Fibroblast of upper back skin (primary cell): ENCODE data around the gene FMN1.
"Not testable (repeated sequence)": the region's sequence is repeated elsewhere in the genome, so short reads cannot be mapped to it uniquely, and the experiment has no call there.

Source experiments
- DNase-seq: peaks from one replicate; pipeline ENCODE4 v3.0.0-alpha.2; 2013

The FMN1 gene

DNA sequence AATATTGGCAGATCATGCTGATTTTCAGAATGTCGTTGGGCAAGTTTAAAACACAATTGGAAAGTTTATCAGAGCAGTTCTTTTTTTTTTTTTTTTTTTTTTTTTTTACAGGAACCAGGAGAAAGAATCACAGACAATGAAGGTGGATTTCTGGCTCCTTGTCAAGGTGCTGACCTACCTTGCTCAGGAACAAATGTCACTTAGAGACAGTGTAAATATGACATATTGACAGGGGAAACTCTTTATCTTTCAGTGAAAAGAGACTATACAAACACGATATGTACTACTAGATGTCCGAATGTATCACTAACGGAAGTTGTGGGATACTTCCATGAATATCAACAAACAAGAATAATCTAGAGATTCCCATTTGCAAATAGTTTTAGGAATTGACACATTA is 237.3 kb downstream of the FMN1 start:
- no peak for DNase-seq

DNA sequence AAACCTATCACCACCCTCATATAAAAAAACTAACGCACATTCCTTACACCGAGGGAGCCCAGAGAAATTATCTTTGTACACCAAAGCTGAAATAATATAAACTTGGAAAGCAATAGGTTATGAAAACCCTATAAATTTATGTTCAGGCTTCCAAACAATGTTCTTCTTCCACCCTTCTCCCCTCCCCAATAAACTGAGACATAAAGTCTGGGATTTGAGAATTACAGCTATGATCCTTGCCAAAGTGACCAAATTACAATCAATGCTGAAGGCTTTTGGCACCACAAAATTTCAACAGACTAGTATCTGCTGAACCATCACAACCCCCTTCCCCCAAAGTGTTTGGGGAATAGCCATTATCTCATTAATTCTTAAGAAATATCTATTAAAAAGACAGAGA is 237.8 kb downstream of the FMN1 start:
- DNase-seq = peak; percentile 78

DNA sequence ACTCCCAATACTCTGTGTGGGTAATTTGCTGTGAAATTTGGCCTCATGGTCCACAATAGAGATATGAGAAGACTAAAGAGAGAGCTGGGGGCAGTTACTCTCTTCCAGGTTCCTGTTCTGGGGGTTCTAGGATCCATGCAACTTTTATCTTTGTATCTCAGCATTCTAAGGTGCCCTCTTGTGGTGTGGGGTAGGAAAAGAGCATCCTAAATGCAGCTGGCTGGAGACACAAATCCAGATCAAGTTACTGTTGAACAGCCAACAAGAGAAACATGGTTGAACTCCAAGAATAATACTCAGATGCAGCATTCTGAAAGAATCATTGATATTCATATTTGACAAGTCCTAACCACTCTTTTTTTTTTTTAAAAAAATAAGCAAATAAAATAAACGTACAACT is 238.5 kb downstream of the FMN1 start:
- peak; percentile 95 for DNase-seq

DNA sequence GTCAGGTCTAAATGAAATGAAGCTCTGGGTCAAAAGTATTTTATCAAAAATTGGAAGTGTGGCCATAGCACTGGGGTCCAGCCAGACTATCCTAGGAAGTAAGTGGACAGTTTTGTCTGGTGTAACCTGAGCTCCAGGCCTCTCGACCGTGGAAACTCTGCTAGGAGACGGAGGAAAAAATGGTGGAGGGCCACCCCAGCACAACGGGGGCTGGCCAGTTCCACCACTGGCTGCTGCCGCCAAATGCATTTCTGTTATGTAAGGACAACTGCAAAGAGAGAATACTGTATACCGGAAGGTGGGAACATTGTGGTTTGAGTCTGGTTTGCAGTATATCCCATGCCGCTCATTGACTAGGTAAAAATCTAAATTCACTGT is 241.0 kb downstream of the FMN1 start:
- DNase-seq = no peak

DNA sequence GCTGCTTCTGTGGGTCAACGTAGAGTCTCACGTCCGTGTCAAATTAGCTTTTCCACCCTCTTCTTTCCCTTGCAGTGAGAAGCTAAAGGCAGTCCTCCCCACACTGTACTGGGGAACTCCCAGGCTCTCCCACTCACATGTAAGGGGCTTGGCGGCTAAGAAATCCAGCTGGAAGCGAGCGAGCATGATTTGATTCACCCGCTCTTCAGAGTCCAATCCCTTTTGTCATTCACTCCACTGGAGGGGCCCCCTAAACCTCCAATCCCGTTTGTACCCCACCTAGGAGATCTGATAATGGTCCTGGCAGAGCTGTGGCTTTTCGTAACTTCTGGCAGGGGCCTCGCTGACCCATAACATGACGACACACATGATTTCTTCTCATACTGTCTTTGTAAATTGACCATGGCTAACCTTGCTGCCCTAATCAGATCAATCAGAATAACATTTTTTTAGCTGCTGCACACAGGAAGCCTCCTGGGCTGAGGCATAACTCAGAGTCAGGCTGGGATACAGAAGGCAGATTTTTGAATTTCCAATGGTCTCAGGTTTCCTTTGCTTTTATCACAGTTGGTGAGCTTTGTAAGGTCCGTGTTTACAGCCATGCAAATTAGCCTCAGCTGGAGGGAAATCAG is 241.5 kb downstream of the FMN1 start:
- DNase-seq = peak; percentile 81

DNA sequence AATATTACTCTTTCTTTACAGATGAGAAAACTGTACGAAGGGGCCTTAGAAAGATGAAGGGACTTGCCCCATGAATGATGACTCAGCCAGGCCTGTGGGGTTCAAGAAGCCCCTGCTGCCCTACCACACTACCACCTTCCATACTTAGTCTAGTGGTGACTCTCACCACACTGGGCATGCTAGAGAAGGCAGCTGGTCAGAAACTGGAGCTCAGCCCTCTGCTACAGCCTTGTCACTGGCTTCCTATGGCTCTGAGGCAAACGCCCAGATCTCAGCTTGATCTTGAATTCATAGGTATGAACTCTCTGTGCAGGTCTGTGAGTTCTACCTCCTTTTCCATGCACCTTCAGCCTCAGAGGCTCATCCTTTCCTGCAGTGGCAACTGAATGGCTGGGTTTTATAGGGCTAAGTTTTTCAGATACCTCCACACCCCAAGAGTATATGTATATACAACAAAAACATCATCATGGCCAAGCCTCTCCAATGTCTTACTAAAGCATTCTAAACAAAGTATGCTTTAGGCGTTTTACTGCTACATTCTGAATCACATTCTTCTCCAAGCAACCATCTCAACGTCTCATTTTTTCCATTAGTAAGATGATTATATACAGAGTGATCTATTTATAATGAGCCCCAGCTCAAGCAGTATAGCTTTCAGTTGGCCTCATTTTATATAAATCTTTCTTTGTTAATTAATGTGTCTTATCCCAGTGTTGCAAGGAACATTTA is 242.6 kb downstream of the FMN1 start:
- DNase-seq = peak; percentile 53

DNA sequence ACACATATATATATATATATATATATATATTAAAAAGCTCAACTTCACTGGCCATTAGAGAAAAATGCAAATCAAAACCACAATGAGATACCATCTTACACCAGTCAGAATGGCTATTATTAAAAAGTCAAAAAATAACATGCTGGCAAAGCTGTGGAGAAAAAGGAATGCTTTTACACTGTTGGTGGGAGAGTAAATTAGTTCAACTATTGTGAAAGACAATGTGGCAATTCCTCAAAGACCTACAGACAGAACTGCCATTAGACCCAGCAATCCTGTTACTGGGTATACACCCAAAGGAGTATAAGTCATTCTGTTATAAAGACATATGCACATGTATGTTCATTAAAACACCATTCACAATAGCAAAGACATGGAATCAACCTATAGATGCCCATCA is 244.5 kb downstream of the FMN1 start:
- DNase-seq = not testable (repeated sequence)

DNA sequence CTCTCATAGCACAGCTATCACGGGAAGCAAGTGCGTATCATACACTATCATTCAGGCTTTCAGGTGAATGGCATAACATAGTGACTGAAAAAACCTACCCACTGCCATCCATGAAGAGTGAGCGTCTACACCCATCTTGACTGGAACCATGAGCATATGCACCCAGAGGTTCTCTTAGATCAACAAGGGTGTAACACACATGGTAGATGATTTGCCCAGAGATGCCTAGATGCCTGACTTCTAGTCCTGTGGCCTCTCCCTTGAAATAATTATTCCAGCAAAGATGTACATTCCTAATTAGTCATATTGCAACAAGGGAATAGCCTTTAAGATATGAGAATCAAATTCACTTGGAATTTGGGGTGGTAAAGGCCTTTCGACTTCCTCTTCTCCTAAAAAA is 248.3 kb downstream of the FMN1 start:
- no peak for DNase-seq

DNA sequence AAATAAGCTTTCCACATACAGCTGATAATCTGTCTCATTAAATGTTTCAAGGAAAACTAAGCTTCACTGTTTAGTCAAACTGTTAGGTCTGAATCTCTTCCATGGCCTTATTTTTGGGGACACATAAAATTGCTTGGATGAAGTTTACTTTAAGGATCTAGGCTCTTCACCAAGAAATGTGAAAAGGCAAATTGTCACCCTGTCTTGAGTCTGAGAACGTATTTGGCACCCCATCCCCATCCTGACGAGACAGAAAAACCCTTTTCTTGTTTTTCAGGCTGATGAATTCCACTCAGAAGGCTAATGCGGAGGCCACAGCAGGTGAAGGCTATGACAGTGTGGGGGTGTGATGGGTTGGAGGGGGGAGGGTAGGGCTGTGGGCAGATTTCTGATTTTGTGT is 250.1 kb downstream of the FMN1 start:
- no peak for DNase-seq

DNA sequence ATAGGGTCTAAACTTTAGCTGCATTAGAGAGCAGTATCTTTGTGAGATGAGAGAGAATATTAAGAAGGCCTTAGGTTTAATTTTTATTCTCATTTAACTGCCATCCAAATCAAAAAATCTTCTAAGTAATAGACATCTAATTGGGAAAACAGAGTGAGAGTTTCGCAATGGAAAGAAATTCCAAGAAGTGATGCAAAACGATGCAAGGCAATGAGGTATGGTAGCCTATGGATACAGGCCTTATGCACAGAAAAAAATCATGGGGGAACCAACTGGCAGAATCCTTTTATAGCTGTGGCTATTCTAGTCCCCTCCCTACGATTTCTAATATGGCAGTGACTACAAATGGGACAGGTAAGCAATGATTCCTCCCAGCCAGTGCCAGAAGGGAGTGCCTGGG is 250.8 kb downstream of the FMN1 start:
- peak; percentile 70 for DNase-seq

DNA sequence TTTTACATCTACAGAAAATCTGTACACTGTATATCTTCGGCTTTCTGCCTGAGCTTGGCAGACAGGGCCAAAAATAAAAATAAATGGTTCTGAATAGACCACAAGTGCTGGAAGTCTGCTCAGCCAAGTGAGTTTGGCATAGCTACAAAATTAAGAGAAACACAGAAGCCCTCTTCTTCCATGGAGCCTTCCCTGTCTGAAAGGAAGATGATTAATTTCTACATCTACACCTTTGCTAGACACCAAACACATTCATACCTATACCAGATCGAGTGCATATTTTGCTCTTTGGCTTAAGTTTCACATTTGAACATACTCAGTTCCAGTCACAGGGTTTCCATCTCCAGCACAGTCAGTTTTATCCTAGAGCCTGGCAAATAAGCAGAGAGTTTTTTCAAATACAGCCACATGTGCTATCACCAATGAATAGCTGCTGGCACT is 252.1 kb downstream of the FMN1 start:
- DNase-seq = peak; percentile 78

DNA sequence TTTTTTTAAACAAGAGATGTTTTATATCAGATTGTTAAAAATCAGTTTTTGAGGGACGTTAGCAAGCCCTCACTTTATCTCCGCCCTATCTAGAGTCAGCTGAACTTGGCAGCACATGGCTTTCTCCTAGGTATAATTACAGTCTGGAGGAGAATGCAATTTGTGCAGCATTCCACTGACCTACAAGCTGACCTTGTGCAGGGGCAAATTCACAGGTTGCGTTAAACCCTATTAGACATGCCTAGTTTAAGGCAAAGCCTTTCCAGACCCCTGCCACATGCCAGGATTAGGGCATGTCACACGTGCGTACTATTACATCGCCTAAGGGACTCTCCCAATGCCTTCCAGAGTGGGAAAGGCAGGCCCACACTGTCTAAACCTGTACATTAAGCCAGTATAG is 252.7 kb downstream of the FMN1 start:
- DNase-seq = no peak

DNA sequence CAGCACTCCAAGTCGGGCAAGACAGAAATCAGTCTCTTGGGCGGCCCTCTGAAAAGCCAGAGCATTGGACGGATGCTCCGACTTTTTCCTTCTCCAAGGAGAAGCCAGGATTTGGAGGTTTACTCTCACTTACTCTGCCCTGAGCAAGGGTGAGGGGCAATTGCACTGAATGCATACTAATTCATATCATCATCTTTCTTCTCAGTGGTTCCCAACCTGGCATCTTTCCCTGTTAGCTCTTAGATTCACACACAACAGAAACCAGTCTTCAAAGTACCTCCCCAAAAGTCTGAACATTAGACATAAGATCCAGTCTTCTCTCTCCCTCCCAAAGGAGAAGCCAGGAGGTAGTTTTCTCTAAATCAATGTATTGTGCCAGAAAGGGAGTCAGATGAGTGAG is 257.5 kb downstream of the FMN1 start:
- DNase-seq = peak; percentile 63

DNA sequence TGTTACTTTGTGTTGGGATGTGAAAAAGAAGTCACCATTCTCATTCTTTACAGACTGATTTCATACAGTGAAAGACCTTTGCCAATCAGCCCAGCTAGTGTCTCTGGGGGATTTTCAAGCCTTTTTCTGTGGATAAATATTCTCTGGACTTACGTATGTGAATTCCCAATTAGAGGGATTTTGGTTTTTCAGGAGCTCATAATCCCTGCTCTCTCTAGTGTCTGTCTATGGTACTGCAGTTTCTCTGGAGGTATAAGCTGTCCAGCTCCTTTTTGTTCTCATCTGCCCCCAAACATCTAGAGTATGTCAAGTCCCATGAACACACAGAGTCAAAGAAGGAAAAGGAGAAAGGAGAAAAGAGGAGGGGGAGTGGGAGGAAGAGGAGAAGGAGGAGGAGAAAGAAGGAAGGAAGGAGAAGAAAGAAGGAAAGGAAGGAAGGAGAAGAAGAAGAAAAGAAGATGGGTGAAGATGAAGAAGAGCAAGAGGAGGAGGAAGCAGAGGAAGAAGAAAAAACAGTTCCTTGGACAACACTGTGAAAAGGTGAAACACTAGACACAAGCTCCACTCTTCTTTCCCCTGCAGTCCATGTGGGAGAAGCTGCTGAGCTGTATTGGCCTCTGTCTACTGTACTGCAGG is 258.1 kb downstream of the FMN1 start:
- DNase-seq = peak; percentile 83

DNA sequence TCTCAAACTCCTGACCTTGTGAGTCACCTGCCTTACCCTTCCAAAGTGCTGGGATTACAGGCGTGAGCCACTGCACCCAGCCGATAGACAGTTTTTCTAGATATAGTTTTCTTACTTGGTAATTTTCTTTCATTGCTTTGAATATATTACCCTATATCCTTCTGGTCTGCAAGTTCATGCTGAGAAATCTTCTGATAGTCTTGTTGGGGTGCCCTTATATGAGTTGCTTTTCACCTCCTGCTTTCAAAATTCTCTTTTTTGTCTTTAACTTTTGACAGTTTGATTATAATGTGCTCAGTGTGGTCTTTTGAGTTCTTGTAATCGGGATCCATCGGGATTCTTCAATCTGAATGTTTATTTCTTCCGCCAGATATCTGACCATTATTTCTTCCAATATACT is 259.4 kb downstream of the FMN1 start:
- DNase-seq = no peak

DNA sequence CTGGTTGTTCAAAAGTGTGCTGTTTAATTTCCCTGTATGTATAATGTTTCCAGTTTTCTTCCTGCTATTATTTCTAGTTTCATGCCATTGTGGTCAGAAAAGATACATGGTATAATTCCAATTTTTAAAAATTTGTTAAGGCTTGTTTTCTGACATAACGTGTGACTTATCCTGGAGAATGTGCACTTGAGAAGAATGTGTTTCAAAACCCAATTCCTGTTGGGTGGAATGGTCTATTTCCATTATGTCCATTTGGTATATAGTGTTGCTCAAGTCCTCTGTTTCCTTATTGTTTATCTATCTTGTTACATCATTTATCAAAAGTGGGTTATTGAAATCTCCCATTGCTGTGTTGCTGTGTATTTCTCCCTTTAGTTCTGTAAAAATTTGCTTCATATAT is 261.3 kb downstream of the FMN1 start:
- DNase-seq = no peak

DNA sequence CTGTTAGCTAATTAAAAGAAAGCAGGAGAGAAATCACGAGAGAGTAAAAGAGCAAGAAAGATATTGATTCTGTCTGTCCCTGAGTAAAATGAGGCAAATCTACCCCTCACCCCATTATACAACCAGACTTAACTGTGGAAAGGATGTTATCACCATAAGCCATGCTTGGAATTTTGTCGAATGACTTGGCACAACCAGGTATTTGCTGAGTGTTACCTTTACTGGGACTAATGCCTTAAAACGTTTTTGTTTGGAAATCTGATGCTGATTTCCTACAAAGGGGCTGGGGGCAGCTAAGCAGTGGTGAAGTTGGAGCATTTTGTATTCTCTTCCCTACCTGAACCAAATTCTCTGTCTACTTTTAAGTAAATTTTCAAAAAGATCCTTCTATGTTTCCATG is 265.6 kb downstream of the FMN1 start:
- no peak for DNase-seq

DNA sequence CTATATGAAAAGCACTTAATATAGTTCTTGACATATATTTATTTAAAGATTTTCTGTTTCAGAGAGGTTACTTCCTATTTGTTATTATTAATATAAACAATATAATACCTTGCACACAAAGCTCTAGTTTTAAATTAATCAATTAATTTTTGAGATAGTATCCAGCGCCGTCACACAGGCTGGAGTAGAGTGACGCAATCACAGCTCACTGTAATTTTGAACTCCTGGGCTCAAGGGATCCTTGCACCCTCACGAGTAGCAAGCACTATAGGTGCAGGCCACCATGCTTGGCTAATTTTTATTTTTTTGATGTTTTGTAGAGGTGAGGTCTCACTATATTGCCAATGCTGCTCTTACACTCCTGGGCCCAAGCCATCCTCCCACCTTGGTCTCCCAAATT is 267.4 kb downstream of the FMN1 start:
- DNase-seq = no peak

DNA sequence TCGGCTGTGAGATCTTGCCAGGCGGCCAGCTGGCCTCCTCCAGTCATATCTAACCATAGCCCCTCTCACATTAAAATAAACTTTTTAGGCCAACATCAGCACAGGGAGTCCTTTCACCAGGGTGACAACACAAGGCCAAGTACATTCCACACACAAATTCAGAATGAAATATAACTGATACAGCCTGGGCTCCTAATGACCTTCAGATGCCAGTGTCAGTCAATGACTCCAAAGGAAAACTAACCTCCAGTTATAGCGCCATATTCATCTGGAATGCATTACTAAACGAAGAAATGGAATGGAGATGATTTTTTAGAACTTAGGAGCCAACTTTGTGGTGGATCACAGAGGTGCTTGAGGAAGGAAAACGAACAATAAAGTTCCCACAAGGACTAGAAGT is 271.3 kb downstream of the FMN1 start:
- DNase-seq = no peak

DNA sequence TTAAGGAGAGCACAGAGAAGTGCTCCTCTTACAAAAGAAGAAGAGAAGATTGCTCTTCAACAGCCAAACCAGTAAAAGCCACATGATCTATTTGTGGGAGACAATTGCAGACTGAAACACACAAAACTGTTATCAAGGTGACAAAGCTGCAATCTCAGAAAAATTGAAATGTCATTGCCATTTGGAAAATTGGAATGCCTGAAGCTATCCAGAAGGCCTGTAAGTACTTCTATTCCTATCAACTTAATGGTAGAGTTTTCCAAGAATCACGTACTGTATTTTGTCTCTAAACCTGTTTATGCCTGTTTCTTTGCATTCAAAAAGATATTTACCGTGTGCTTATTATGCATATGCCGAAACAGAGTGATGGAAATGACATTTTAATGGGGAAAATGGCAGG is 272.0 kb downstream of the FMN1 start:
- DNase-seq = no peak

DNA sequence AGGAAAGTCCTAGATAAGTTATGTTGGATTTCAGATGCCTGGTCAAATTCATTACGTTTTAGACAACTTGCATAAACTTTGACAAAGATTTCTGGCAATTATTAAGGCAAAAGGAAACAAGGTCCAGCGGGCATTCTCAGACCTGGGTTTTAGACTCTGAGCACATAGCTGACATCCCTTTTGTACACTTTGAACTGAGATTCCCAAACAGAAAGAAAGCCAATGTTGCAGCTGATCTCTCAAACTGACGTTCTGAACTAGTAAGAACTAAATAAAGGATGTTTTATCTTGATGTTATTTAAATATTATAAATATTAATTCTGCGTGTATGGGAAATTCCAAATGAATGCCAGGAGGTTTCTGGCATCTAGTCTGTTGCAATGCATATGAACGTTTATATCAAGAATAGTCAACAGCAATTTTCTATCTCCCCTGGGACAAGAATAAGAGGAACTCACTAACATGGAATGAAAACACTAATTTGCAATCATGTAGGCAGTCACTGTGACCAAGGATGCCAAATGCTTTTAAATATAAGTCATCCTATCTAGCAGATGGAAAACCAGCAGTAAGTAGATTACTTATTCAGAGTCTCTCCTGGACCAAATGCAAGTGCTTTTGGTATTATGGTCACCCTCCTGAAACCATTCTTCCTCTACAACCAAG is 274.6 kb downstream of the FMN1 start:
- DNase-seq = peak; percentile 100

DNA sequence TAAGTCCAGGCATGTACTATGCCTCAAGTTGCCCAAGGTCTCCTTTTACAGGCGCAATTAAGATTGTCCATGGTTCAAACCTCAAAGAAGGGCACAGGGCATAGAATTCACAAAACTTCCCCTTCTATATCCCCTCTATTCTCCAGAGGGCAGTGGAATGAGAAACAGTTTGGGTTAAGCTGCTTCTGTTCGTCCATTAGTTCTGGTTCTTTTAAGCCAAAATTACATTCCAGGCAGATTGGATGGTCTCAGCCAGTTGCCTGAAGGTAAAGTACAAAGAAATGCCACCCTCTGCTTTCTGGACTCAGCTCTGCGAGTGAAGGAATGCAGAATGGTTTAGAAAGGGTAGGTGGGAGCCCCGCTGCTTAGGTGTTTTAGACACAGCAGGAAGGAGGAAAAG is 276.0 kb downstream of the FMN1 start:
- no peak for DNase-seq

DNA sequence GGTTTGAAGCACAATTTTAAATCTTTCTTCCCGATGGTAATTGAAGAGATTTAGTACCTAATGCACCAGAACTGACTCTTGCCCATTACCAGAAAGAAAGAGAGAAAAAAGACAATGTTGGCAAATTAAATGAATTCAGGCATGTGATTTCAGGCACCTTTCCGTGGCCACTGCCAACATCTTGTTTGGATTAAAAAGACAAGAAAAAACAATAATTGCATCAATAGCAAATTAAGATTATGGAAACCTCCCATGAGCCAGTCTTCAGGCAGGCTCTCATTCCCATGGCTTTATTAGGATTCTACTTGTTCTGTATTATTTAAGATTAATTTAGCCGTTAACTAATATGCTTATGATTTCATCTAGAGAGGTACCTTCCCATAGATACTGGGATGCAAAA is 283.7 kb downstream of the FMN1 start:
- no peak for DNase-seq

DNA sequence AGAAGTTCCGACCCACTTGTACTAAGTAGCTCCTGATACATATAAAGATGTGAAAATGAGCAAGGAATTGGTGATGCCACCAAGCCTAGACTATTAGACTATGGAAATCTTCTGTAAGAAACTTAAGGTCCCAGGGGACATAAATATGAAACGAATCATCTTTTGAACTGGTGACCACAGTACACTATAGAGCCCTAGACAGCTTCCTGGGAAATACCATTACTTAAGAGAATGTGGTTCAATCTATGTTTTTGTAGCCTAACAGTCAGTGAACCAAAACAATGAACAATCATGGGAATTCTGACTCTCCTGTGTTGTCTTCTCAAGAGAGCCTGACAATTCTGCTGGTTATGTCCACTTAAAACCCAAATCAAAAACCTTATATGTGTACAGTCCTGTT is 285.1 kb downstream of the FMN1 start:
- peak; percentile 93 for DNase-seq
